Omental fat pad (tissue), 4 donors: ENCODE data around the gene NFATC1. TPM values are rescaled to one million over a fixed set of nuclear protein-coding genes. Genes with fewer than 3 reads are reported as not detected.

Source experiments
- ATAC-seq: fragments of 150-250 bp; one replicate; pipeline ENCODE4 v1.9.1; 2016; ENCODE audit warnings: mild to moderate bottlenecking, moderate library complexity; ENCODE audit not compliant: low FRiP score
- DNase-seq: peaks from one replicate; pipeline ENCODE4 v3.0.0-alpha.2; 2019; ENCODE audit warnings: low spot score
- total RNA-seq, 4 donors: library from RNA; depleted of rRNA; stranded (reverse); fragments of >200 nt; gene quantifications; one replicate each; pipeline ENCODE4 v1.1.0, GENCODE V29; 2016
- TF ChIP-seq, protein P1 (sequence below), 3 donors: fragments of 450-650 bp; IDR thresholded peaks; one replicate each; pipeline ENCODE4 v1.5.1; 2016 to 2017; ENCODE audit warnings: antibody characterized with exemption in 3 of 3, mild to moderate bottlenecking in 3 of 3, moderate library complexity in 2 of 3

The NFATC1 gene
- total RNA-seq, 4 donors from 2014 or later = 10.7 to 57.4 (median 19.1) TPM

DNA sequence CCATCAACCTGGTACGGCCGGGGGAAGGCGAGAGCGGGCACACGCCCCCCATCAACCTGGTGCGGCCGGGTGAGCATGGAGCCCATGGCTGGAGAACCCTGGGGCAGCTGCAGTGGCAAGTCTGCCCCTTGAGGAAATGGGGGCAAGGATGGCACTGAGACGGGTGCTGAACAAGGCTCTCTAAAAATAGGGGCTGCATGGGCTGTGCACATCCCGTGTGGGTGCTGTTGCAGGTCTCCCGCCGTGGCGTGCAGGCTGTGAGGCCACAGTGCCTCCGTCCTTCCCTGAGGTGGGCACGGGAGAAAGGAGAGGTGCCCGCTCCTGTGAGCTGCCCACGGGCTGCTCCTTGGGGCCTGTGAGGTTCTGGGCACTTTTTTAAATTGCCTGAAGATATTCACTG is 99.2 kb downstream of the NFATC1 start:
- TF ChIP-seq, protein P1, sequence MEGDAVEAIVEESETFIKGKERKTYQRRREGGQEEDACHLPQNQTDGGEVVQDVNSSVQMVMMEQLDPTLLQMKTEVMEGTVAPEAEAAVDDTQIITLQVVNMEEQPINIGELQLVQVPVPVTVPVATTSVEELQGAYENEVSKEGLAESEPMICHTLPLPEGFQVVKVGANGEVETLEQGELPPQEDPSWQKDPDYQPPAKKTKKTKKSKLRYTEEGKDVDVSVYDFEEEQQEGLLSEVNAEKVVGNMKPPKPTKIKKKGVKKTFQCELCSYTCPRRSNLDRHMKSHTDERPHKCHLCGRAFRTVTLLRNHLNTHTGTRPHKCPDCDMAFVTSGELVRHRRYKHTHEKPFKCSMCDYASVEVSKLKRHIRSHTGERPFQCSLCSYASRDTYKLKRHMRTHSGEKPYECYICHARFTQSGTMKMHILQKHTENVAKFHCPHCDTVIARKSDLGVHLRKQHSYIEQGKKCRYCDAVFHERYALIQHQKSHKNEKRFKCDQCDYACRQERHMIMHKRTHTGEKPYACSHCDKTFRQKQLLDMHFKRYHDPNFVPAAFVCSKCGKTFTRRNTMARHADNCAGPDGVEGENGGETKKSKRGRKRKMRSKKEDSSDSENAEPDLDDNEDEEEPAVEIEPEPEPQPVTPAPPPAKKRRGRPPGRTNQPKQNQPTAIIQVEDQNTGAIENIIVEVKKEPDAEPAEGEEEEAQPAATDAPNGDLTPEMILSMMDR (IDR thresholded peaks at IDR 0.05) = no peak
- no peak for ATAC-seq

DNA sequence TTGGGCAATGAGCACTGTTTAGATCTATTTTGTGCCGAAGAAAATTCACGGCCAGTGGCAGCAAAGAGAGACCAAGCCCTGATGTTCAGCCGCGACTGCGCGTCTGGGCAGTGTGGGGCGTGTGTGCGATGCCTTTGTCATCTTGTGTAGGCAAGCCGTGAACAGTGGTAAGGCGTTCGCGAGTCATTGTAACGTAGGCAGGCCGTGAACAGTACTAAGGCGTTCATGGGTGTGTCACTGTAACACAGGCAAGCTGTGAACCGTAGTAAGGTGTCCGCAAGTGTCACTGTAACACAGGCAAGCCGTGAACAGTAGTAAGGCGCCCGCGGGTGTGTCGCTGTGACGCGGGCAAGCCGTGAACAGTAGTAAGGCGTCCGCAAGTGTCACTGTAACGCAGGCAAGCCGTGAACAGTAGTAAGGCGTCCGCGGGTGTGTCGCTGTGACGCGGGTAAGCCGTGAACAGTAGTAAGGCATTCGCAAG is 99.9 kb downstream of the NFATC1 start:
- DNase-seq (peak; percentile 16), ATAC-seq (no peak)
- TF ChIP-seq, protein P1 (IDR thresholded peaks at IDR 0.05) = no peak

More for the DNA sequence above, 99.2 kb downstream of the NFATC1 start:
- DNase-seq = peak; percentile 7

DNA sequence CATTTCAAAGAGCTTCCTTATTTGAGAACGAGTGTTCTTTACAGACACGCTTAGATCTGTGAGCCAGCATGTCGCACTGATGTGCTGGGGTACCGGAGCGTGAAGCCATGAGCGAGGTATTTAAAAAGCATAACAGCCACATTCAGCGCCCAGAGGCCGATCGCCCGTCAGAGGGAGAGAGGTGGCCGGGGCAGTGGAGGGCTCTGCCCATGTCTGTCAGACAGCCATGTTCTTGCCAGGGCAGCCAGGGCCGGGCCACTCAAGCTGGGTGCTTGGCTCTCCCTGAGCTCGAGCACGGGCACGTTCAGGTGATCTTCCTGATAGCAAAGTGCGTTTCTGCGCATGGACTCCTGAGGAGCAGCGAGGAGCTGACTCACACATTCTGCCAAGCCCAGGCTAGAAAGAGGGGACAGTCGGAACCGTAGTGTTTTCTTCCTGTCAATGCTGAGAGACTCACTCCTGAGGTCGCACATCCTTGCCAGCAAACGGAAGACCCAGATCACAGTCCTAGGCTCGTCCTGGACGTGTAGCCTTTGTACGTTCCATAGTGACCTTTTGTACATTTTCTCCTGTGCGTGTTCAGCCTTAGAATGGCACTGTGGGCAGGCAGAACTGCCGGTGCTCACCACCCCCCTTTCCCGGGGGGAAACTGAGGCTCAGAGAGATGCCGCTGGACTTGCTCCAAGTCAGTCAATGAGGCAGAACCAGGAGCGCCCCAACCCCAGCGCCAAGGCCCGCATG is 100.7 kb downstream of the NFATC1 start:
- ATAC-seq (no peak), DNase-seq (peak; percentile 16)
- TF ChIP-seq, protein P1 (IDR thresholded peaks at IDR 0.05) = no peak

DNA sequence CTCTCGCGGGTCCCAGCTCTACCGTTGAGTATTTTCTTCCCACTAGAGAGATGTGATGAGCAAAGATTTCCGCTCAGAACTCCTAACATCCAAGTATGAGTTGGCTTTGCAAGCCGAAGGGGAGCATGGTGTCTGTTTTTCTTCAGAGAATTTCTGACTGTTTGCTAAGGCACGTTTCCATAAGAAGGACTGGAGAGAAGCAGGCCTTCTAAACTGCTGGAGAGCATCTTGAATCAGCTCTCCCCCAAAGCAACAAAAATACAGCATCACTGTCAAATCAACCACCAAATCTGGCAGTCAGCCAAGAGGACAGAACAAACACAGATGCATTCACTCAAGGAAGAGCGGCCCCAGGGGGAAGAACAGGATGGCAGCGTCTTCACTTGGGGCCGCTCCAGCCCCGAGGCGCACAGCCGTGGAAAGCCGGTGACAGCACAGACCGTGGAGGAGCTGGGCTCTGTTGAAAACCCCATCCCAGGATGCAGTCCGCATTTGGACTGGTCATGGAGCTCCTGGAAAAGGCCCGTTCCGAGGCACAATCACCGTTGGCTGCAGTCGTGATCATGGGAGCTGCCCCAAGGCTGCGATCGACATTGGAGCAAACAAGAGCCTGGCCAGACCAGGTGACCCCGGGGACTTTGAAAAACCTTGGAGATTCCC is 101.4 kb downstream of the NFATC1 start:
- ATAC-seq (no peak), DNase-seq (peak; percentile 18)
- TF ChIP-seq, protein P1 (IDR thresholded peaks at IDR 0.05) = no peak

DNA sequence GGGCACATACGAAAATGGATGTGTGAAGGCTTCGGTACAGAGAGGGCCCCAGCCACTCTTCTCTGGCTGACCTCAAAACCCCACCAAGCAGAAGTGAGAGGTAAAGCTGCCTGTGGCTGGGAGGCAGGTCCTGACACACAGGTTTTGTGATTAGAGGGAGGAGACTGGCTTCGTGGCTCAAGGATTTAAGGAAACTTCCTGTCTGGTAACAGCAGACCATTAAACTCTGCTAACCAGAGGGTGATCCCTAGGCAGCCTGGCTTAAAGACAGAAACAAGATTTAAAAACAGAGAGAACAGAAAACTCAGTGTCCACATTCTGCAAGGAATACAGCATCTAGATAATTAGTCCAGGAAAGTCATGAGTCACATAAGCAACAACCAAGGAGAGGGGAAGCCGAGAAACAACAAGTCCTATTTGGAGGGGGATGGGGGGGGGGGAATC is 101.9 kb downstream of the NFATC1 start:
- no peak for DNase-seq
- no peak for ATAC-seq
- TF ChIP-seq, protein P1 (IDR thresholded peaks at IDR 0.05) = no peak

DNA sequence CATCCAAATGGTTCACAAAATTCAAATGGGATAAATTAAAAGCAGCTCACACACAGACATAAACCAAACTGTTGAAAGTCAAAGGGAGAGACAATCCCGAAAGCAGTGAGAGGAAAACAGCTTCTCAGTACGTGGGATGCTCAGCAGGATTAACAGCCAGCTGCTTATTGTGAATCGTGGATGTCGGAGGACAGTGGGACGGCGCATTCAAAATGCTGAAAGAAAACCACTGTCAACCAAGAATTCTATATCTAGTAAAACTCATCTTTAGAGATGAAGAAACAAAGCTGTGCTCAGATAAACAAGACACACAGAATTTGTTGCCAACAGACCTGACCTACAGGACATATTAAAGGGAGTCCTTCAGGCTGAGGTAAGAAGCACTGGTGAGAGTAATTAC is 102.9 kb downstream of the NFATC1 start:
- ATAC-seq (no peak), DNase-seq (no peak)
- TF ChIP-seq, protein P1 (IDR thresholded peaks at IDR 0.05) = no peak
